Right kidney (tissue), 1 donor: ENCODE results near the gene SRRM2.

Source experiments
- DNase-seq: peaks from one replicate; pipeline ENCODE4 v3.0.0-alpha.2; 2016

SRRM2 gene

DNA sequence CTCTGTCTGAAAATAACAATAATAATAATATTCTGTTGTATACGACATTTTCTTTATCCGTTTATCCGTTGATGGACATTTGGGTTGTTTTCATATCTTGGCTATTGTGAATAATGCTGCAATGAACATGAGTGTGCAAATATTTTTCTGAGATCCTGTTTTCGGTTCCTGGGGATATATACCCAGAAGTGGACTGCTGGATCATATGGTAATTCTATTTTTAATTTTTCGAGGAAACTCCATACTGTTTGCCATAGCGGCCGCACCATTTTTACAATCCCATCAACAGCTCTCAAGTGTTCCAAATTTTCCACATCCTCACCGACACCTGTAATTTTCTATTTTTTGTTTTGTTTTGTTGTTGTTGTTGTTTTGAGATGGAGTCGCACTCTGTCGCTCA lies 40.5 kb downstream of the SRRM2 start:
- DNase-seq: no peak

DNA sequence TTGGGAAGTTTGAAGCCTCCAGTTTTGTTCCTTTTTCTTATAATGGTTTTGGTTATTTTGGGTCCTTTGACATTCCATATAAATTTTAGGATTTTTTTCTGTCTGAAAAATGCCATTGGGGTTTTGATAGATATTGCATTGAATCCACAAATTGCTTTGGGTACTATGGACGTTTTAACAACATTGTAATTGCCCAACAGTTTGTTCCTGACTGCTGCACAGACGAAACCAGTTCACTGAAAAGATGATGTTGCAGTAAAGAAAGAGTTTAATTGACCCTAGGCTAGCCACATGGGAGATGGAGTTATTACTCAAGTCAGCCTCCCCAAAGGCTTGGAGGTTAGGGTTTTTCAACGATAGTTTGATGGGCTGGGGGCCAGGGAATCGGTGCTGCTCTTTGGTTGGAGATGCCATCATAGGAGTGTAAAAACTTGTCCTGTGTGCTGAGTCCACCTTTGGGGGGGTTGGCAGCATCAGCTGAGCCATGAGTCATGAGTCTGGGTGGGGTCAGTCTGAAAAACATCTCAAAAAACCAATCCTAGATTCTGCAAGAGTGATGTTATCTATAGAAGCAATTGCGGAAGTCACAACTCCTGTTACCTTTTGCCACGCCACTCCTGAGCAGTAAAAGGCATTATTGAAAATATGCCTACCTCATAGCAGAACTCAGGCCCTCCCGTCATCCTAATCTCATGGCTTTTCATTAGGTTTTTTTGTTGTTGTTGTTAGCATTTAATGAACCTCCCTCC lies 43.1 kb downstream of the SRRM2 start:
- no peak for DNase-seq

DNA sequence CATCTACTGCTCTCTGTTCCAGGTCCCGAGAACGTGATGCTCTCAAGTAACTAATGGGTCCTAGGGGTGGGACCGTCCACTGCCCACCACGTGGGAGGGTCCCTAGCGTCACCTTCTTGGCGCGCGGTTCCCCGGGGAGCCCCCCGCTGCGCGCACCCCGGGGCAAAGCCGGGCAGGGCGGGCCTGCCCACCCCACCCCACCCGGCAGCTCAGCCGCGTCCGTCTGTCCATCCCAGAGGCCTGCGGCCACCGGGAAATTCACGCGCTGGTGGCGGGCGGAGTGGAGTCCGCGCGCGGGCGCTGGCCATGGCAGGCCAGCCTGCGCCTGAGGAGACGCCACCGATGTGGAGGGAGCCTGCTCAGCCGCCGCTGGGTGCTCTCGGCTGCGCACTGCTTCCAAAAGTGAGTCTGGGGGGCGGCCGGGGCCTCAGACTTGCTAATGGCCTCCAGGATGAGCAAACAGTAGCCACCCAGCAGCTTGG lies 46.3 kb downstream of the SRRM2 start:
- no peak for DNase-seq

DNA sequence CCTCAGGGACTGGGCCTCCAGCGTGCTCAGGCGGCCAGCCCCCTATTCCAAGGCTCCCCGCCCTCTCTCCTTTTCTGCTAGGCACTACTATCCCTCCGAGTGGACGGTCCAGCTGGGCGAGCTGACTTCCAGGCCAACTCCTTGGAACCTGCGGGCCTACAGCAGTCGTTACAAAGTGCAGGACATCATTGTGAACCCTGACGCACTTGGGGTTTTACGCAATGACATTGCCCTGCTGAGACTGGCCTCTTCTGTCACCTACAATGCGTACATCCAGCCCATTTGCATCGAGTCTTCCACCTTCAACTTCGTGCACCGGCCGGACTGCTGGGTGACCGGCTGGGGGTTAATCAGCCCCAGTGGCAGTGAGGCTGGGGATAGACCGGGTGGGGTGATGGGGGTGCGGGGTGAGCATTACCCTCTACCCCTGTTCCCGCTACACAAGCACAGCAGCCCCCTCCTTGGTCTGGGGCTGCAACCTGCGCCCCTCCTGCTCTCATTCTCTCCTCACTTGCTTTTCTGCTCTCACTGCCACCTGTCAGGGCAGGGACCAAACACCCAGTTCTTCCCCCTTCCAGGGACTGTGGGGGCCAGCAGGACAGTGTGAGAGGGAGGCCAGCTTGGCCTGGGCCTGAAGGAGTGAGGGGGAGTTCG lies 46.9 kb downstream of the SRRM2 start:
- no peak for DNase-seq

DNA sequence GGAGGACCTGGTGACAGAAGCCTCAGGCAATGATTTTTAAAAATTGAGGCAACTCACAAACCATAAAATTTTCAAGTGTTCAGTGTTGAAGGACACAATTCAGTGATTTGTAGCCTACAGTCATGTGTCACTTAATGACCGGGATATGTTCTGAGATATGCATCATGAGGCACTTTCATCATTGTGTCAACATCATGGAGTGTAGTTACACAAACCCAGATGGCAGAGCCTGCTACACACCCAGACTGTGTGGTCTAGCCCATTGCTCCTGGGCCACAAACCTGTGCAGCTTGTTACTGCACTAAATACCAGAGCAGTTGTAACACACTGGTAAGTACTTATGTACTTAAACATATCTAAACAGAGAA lies 47.4 kb downstream of the SRRM2 start:
- no peak for DNase-seq

DNA sequence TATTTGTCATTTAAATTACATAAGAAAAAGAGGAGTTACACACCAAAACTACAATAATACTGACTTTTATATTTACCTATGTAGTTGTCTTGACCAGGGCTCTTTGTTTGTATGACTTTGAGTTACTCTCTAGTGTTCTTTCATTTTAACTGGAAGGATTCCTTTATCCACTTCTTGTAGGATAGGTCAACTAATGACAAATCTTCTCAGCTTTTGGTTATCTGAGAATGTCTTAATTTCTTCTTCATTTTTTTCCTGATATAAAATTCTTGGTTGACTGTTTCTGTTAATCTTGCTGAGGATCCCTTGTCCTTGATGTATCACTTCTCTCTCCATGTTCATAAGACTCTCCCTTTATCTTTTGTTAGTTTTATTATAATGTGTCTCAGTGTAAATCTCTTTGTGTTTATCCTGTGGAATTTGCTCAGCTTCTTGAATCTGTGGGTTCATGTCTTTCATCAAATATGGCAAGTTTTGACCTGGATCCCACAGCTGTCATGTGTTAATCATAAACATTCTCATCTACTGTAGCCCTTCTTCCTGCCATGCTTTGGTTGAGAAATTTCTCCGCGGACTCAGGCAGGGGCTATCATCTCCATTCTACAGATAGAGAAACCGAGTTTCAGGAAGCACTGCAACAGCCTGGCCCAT lies 51.2 kb downstream of the SRRM2 start:
- no peak for DNase-seq

DNA sequence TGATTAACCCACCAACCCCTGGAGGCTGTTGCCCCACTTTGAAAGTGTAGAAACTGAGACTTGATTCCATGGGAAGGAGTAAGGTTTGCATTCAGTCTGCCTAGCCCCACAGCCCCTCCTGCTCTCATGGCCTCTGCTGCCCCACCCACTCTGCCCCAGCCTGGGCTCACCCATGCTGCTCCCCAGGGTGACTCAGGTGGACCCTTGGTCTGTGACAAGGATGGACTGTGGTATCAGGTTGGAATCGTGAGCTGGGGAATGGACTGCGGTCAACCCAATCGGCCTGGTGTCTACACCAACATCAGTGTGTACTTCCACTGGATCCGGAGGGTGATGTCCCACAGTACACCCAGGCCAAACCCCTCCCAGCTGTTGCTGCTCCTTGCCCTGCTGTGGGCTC lies 52.3 kb downstream of the SRRM2 start:
- DNase-seq: no peak

DNA sequence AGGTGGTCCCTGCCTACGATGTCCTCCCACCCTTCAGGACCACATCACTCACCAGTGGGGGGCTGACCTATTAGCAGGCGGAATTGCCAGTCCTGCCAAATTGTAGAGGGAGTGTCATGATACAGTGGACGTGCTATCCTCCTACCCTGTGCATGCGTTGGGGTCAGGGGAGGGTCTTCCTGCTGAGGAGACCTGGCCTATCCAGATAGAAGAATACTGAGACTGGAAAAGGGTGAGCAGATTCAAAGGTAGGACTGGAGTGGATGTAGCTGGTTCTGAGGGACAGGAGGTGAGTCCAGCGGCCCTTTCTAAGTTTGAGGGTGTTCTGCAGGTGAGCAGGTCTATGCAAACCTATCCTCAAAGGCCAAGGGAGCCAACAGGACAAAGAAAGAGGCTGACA lies 53.8 kb downstream of the SRRM2 start:
- DNase-seq: no peak

DNA sequence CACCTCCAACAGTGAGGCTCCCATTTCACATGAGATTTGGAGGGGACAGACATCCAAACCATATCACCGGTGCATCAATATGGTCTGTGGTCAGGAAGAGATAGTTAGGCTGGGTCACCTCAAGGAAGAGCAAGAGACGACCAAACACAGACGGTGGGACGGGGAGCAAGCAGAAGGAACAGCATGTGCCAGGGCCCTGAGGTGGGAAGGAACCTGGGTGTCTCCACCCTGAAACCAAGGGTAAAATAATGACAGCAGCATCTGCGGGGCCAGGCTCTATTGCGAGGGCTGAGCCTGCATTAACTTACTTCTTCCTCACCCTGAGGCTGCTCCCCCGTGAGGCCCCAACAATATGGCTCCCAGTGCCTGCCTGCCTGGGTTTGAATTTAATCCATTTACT lies 55.7 kb downstream of the SRRM2 start:
- no peak for DNase-seq

DNA sequence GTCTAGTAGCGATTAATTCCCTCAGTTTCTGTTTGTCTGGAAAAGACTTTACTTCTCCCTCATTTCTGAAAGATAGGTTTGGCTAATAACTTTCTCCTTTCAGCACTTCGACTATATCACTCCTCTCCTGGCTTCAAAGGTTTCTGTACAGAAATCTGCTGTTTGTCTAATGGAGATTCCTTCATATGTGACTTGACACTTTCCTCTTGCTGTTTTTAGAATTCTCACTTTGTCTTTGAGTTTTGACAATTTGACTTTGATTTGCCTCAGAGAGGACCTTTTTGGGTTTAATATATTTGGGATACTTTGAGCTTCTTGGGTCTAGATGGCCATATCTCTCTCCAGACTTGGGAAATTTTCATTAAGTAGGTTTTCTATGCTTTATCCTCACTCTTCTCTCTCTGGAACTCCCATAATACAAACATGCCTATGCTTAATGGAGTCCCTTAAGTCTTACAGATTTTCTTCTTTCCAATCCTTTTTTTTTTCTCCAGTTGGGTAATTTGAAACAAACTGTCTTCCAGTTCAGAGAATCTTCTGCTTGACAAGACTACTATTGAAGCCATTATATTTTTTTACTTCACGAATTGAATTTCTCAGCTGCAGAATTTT lies 56.8 kb downstream of the SRRM2 start:
- DNase-seq: no peak

DNA sequence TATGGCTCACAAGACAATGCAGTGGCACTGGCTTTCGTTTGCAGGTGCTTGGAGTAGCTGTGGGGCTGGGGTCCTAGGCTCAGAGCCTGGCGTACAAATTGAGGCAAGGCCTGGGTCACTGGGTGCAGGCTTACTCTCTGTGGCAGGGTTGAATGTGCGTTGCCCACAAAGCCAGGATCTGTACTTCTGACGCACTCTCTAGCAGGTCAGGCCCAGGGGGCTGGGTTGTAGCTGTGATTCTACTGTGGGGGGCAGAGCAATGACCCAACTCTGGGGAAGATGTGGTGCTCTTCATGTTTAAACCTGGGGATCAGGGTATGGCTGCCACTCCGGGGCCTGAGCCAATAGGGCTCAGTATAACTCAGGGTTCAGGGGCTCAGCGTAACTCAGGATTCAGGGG lies 58.2 kb downstream of the SRRM2 start:
- DNase-seq: no peak

DNA sequence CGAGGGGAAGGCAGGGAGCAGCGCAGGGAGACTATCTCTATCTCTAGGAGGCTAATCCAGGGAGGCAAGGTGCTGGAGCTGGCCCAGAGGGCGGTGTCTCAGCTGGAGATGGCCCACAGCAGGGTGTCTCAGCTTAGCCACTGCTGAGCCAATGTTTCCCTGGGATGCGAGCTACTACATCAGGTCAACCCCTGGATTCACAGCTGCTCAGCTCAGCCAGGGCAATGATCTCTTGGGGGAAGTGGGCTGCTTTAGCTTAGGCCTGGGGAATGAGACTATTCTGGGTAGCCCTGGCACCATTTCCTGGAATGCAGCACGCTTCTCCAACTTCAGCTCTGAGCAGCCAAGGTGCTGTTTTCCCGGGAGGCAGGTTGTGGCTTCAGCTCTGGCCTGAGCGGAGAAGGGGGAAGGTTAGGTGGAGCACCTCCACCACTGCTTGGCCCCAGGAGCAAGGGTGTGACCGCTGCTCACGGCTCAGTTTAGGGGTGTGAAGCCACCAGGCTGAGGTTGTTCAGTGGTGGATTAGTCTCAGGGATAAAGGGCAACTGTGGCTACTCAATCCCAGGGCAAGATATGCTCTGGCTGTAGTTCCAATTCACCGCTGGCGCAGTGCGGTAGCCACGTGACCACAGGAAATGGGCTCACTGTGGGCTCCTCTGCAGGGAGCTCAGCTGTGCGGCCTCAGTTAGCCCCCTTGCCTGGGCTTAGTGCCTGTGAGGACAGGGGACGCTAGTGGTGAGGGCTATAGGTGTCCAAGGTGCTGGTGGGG lies 59.4 kb downstream of the SRRM2 start:
- no peak for DNase-seq

DNA sequence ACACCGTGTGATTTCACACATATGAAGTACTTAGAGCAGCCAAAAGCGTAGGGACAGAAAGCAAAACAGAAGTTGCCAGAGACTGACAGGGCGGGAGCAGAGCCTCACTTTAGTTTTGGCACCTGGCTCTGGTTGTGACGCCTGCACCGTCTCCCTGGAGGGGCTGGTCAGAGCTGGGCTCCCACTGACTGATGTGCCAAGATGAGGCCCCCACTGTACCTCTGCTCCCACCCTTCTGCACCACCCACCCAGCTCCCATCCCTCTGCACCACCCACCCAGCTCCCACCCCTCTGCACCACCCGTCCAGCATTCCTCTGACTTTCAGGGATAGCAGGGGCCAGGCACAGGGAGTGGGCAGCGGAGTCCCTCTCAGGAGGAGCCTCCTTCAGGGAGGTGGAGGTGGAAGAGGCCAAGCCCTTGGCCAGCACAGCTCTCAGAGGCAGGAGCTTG lies 61.4 kb downstream of the SRRM2 start:
- DNase-seq: no peak

DNA sequence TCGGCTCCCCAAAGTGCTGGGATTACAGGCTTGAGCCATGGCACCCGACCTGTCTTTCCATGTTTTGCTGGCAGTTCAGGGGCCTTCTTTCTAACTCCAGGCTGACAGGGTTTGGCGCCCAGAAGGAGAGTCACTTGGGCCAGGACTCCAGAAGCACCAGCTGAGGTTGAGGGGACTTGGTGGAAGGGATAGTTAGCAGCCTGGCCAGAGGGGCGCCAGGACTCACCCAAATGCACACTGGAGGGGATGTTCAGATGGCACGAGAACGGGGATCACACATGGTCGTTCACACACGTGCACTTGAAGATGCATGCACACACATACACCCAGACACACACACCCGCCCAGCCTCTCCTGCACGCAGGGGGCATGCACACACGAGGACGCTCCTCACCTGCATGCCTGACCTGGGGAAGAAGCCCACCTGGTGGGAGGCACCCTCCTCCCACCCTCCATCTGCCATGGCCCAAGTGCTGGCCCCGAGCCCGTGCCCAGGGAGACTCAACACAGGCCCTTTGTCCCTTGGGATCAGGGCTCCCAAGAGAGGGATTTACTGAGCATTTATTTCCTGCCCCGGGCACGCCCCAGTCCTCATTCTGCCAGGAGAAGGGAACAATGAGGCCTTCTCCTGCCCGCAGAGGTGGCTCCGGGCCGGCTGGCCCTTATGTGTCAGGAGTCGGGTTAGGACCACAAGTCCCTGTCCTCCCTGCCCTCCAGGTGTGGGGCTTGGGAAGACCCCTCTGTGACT lies 62.3 kb downstream of the SRRM2 start:
- no peak for DNase-seq

DNA sequence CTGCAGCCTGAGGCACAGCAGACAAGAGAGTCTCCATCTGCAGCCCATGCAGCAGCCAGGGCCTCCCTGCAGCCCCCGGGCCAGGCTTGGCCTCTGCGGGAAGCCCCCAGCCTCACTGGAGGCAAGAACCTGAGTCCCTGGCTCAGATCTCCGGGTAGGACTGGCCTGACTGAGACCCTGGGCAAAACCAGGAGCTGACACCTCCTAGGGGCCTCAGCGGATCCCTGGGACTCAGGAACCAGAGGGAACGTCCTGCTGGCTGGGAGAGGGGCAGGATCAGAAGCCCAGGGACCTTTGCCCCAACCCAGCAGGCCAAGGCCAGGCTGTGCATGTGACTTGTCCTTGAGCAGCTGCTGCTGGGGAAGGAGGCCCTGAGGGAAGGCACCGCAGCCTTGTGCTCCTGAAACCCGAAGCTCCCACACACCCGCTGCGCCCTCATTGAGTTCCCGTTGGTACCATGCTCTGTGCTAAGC lies 62.9 kb downstream of the SRRM2 start:
- no peak for DNase-seq

DNA sequence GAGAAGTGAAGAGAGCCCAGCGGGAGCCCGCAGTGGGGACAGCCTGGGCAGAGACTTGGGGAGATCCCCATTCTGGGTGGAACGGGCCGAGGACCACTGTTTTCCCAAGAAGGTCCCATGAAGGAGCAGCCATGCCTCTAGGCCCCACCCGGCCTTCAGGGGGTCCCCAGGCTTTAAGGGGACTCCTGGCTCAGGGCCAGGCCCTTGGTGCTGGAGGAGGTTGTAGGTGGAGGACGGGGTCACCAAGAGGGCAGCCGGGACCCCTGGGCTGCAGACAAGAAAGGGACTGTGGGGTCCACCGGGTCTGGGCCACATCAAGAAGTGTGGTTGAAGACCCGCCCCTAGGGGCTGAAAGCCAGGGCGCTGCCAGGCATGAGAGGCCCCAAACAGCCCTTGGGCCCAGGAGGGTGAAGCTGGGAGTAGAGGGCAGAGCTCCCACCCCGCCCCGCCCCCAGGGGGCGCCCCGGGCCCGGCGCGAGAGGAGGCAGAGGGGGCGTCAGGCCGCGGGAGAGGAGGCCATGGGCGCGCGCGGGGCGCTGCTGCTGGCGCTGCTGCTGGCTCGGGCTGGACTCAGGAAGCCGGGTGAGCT lies 64.4 kb downstream of the SRRM2 start, which contains the start of gene PRSS21:
Gene PRSS21, plus strand, starts transcription at position 487 of the 589 bp plus-strand sequence. Its CDS starts 32 bp downstream, at position 519.
- no peak for DNase-seq

DNA sequence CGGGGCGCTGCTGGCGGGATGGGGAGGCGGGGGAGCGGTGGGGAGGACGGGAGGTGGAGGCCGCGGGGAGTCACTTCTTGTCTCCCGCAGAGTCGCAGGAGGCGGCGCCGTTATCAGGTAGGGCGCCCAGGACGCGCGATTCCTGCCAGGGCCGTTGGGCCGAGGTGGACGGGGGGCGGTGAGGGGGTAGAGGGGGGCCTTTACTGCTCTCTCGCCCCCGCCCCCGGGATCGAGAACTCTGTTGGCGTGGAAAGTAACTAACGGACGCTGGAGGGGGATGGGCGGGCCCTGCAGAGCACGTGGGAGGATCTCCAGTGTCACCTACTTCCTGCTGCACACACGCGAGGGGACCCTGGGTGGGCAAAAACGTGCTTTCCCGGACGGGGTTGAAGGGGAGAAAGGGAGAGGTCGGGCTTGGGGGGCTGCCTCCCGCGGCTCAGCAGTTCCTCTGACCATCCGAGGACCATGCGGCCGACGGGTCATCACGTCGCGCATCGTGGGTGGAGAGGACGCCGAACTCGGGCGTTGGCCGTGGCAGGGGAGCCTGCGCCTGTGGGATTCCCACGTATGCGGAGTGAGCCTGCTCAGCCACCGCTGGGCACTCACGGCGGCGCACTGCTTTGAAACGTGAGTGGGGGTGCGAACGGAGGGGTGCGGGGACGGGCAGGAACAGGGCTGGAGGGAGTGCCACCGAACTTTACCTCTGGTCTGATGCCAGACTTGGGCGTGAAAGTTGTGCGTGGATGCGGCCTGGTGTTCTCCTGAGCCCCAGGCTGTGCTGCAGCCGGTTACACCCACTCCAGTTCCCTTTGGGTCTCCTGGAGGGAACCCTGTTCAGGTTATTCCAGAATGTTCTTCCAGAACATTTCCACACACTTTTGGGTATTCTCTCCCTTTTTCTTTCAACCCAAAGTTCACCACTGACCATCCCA lies 65.2 kb downstream of the SRRM2 start:
- DNase-seq: no peak

DNA sequence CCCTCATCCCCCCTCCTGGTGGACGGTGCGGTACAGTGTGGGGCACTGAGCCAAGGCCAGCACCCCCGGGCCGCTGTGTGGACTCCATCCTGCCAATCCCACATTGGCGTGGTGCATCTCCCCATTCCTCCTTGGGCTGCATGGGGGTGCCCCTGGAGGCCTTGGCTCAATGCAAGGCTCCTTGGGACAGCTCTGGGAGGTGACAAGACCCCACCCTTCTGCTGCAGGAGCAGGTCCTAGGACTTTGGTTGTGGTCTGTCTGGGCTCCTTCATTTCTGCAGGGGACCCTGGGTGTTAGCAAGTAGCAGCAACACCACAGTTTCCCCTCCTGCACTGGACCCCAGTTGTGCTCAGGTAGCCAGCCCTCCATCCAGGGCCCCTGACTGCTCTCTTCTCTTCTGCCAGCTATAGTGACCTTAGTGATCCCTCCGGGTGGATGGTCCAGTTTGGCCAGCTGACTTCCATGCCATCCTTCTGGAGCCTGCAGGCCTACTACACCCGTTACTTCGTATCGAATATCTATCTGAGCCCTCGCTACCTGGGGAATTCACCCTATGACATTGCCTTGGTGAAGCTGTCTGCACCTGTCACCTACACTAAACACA lies 65.9 kb downstream of the SRRM2 start:
- no peak for DNase-seq
